ENCODE measurements around the gene HTR1D.

- no peak for TF ChIP-seq CTCF (IDR thresholded peaks at IDR 0.05; ENCODE audit: extremely low read depth in 1 of 2, insufficient read depth in 1 of 2, low read depth in 1 of 2, low read length in 2 of 2)
- TF ChIP-seq POLR2A (IDR thresholded peaks at IDR 0.05; ENCODE audit: low read depth, low read length): no peak
- TF ChIP-seq MAX (IDR thresholded peaks at IDR 0.05; ENCODE audit: insufficient read depth, insufficient read length): no peak
- no peak for TF ChIP-seq EZH2 (IDR thresholded peaks at IDR 0.05; ENCODE audit: borderline replicate concordance, low read depth, low read length, severe bottlenecking)
- TF ChIP-seq JUN (IDR thresholded peaks at IDR 0.05; ENCODE audit: borderline replicate concordance, insufficient read depth, insufficient read length, low read depth): no peak
Measured at GRCh38 chr1:23193391-23194118, 23.7 kb downstream of the HTR1D start.

Data from endothelial cell of umbilical vein (primary cell).